Neural cell (in vitro differentiated cells): ENCODE data around the gene RAE1. TPM values are rescaled to one million over a fixed set of nuclear protein-coding genes. Genes with fewer than 3 reads are reported as not detected.

ENCODE experiments used
- H2AFZ ChIP-seq: fragments of 200-600, 300-800 bp; sonication (generic), shearing (Covaris generic); 2 replicates; pipeline ENCODE4 v1.6.0; 2014; ENCODE audit warnings: low read depth, mild to moderate bottlenecking, antibody characterized with exemption, low read length, moderate library complexity
- H3F3A ChIP-seq: fragments of 200-600 bp; shearing (Covaris generic); 2 replicates; pipeline ENCODE4 v1.6.1; 2016; ENCODE audit warnings: mild to moderate bottlenecking, moderate library complexity, mixed read lengths, antibody characterized with exemption, low read length; ENCODE audit not compliant: insufficient read depth, poor library complexity, severe bottlenecking
- H3K27ac ChIP-seq: fragments of 200-600, 300-800 bp; sonication (generic), shearing (Covaris generic); 2 replicates; pipeline ENCODE4 v1.5.1; 2014; ENCODE audit warnings: mild to moderate bottlenecking, low read length, moderate library complexity
- H3K27me3 ChIP-seq: fragments of 300-800, 200-600 bp; sonication (generic), shearing (Covaris generic); 2 replicates; pipeline ENCODE4 v1.6.0; 2014; ENCODE audit warnings: mild to moderate bottlenecking, low read depth, low read length, moderate library complexity; ENCODE audit not compliant: insufficient read depth
- H3K36me3 ChIP-seq: fragments of 300-800, 200-600 bp; sonication (generic), shearing (Covaris generic); 2 replicates; pipeline ENCODE4 v1.5.1; 2014; ENCODE audit warnings: mild to moderate bottlenecking, antibody characterized with exemption, low read length, moderate library complexity; ENCODE audit not compliant: insufficient read depth
- H3K4me2 ChIP-seq: fragments of 300-800, 200-600 bp; sonication (generic), shearing (Covaris generic); 2 replicates; pipeline ENCODE4 v1.6.0; 2014; ENCODE audit warnings: mild to moderate bottlenecking, low read length
- H3K4me3 ChIP-seq: fragments of 300-800, 200-600 bp; sonication (generic), shearing (Covaris generic); 2 replicates; pipeline ENCODE4 v1.5.1; 2014; ENCODE audit warnings: mild to moderate bottlenecking, low read length, moderate library complexity
- H3K79me2 ChIP-seq: fragments of 200-600 bp; shearing (Covaris generic); replicated peaks from 2 replicates; pipeline ENCODE4 v1.6.0; 2014; ENCODE audit warnings: mild to moderate bottlenecking, low read length, moderate library complexity; ENCODE audit not compliant: insufficient read depth
- H3K9ac ChIP-seq: fragments of 300-800, 200-600 bp; sonication (generic), shearing (Covaris generic); 2 replicates; pipeline ENCODE4 v1.6.1; 2016; ENCODE audit warnings: mild to moderate bottlenecking, low read length, mixed read lengths
- H3K9me2 ChIP-seq: fragments of 200-600 bp; shearing (Covaris generic); 2 replicates; pipeline ENCODE4 v1.6.1; 2016; ENCODE audit warnings: mild to moderate bottlenecking, low read length, mixed read lengths; ENCODE audit not compliant: insufficient read depth
- H3K9me3 ChIP-seq: fragments of 200-600, 300-800 bp; sonication (generic), shearing (Covaris generic); 2 replicates; pipeline ENCODE4 v1.6.1; 2016; ENCODE audit warnings: mild to moderate bottlenecking, mixed run types, low read length, moderate library complexity, mixed read lengths
- H4K20me1 ChIP-seq: fragments of 200-600 bp; shearing (Covaris generic); 2 replicates; pipeline ENCODE4 v1.6.1; 2016; ENCODE audit warnings: mild to moderate bottlenecking, mixed run types; ENCODE audit not compliant: insufficient read depth
- CTCF ChIP-seq: fragments of 450-650 bp; IDR thresholded peaks from 2 replicates; pipeline ENCODE4 v1.5.1; 2014; ENCODE audit warnings: antibody characterized with exemption, mild to moderate bottlenecking, moderate library complexity; ENCODE audit not compliant: poor library complexity, severe bottlenecking
- EP300 ChIP-seq: fragments of 450-650 bp; conservative IDR thresholded peaks from 2 replicates; pipeline ENCODE4 v1.6.1; 2014; ENCODE audit warnings: antibody characterized with exemption, mild to moderate bottlenecking, moderate library complexity; ENCODE audit not compliant: poor library complexity, severe bottlenecking
- EZH2 ChIP-seq: fragments of 200-600, 300-800 bp; shearing (Covaris generic), sonication (generic); IDR thresholded peaks from 2 replicates; pipeline ENCODE4 v1.6.1; 2014; ENCODE audit warnings: antibody characterized with exemption, low read length, borderline replicate concordance, mild to moderate bottlenecking; ENCODE audit not compliant: insufficient read depth, poor library complexity, severe bottlenecking
- MXI1 ChIP-seq: fragments of 450-650 bp; conservative IDR thresholded peaks from 2 replicates; pipeline ENCODE4 v1.6.1; 2014; ENCODE audit warnings: antibody characterized with exemption, mild to moderate bottlenecking; ENCODE audit not compliant: poor library complexity, severe bottlenecking
- POLR2AphosphoS5 ChIP-seq: IDR thresholded peaks from 2 replicates; pipeline ENCODE4 v1.6.1; 2012
- RAD21 ChIP-seq: fragments of 450-650 bp; conservative IDR thresholded peaks from 2 replicates; pipeline ENCODE4 v1.6.1; 2014; ENCODE audit warnings: antibody characterized with exemption, mild to moderate bottlenecking, moderate library complexity
- REST ChIP-seq: IDR thresholded peaks from 2 replicates; pipeline ENCODE4 v1.6.1; 2012; ENCODE audit warnings: borderline replicate concordance
- SMC3 ChIP-seq: fragments of 450-650 bp; conservative IDR thresholded peaks from 2 replicates; pipeline ENCODE4 v1.6.1; 2014; ENCODE audit warnings: antibody characterized with exemption, mild to moderate bottlenecking, moderate library complexity; ENCODE audit not compliant: poor library complexity
- TAF1 ChIP-seq: IDR thresholded peaks from 2 replicates; pipeline ENCODE4 v1.6.1; 2012; ENCODE audit warnings: low read depth
- polyA plus RNA-seq: library from polyadenylated mRNA; depleted of rRNA; stranded (reverse); fragments of >200 nt; gene quantifications from 2 replicates; pipeline ENCODE4 v1.2.3, GENCODE V29; 2014

RAE1 gene
- polyA plus RNA-seq, 1 donor from 2014 or later: 134 TPM

DNA sequence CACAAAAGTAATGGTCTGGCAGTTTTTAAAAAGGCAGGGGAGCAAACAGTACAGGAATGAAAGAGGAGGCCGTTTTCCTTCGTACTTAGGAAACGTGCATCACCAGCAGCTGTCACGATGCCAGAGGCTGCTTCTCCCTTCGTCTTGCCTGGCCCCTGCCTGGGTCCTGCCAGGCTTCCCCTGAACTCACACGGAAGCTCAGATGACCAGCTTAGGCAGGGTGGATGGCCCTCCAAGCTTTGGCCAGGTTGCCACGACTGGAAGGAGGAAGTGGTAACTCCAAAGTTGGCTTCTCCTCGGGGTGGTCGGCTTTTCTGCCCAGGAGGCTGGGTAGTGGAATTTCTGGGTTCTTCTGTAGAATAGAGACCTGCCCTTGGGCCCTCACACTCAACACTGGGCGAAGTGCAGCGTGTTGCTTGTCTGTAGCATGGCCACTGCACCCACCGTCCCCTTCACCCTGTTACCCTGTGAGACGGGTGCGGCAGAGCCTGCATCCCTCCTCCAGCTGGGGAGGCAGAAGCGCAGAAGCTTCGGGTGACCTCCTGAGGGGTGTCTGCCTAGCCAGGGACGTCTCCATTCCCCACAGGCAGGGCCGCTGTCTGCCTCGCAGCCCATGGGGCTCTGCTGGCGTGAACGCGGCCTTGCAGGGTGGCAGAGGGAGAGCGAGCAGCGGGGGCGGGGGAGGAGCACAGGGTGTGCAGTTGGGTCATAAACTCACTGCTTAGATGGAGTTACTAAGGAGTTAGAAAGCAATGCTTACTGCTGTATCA lies 21.7 kb downstream of the RAE1 start:
- no peaks in the 10 kb centered on the region for H3F3A ChIP-seq
- H3K79me2 ChIP-seq: no peaks in the 10 kb centered on the region
- no peak overlapping the region for H2AFZ ChIP-seq
- H3K36me3 ChIP-seq: peaks cover 9% of the 10 kb centered on the region
- no peaks in the 10 kb centered on the region for H3K27me3 ChIP-seq
- H3K9ac ChIP-seq: no peak overlapping the region
- TF ChIP-seq REST (no peak), CTCF (no peak), SMC3 (no peak), EZH2 (no peak), EP300 (no peak), RAD21 (no peak), MXI1 (no peak), POLR2AphosphoS5 (no peak), TAF1 (no peak)
- H3K4me2 ChIP-seq: no peak overlapping the region
- H3K9me3 ChIP-seq: no peaks in the 10 kb centered on the region
- H3K9me2 ChIP-seq: no peaks in the 10 kb centered on the region
- H4K20me1 ChIP-seq: no peaks in the 10 kb centered on the region
- H3K4me3 ChIP-seq: no peak overlapping the region
- H3K27ac ChIP-seq: no peak overlapping the region

DNA sequence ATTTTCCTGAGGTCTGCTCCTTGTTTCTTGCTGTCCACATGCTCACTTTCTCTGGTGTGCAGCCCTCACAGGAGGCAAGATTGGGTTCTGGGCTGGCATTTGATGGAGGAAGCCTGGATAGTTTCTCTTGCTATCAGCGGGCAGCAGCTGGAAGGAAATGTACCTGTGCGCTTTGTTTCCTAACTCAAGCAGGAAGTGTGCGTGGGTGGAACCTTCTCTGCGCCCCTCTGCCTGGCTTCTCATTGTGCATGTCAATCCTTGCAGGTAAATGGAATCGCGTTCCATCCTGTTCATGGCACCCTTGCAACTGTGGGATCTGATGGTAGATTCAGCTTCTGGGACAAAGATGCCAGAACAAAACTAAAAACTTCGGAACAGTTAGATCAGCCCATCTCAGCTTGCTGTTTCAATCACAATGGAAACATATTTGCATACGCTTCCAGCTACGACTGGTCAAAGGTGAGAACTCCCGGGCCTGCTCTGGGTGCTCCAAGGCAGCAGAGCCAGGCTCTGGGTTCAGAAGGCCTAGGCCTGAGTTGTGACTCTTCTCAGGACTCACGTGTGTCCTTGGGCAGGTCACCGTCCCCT lies 23.4 kb downstream of the RAE1 start:
- H3K27ac ChIP-seq: no peak overlapping the region
- no peaks in the 10 kb centered on the region for H3K9me3 ChIP-seq
- no peaks in the 10 kb centered on the region for H3F3A ChIP-seq
- no peak overlapping the region for H2AFZ ChIP-seq
- no peaks in the 10 kb centered on the region for H3K27me3 ChIP-seq
- no peaks in the 10 kb centered on the region for H3K9me2 ChIP-seq
- H4K20me1 ChIP-seq: no peaks in the 10 kb centered on the region
- H3K36me3 ChIP-seq: peaks cover 9% of the 10 kb centered on the region
- H3K79me2 ChIP-seq: no peaks in the 10 kb centered on the region
- TF ChIP-seq EP300: no peak
- no peak for TF ChIP-seq MXI1
- no peak for TF ChIP-seq SMC3
- no peak for TF ChIP-seq CTCF
- no peak for TF ChIP-seq POLR2AphosphoS5
- no peak for TF ChIP-seq EZH2
- no peak for TF ChIP-seq TAF1
- no peak for TF ChIP-seq RAD21
- no peak for TF ChIP-seq REST
- no peak overlapping the region for H3K4me3 ChIP-seq
- H3K4me2 ChIP-seq: no peak overlapping the region
- no peak overlapping the region for H3K9ac ChIP-seq
